ENCODE data around the gene RELCH. TPM values are rescaled to one million over a fixed set of nuclear protein-coding genes. Genes with fewer than 3 reads are reported as not detected.

Gene RELCH
- total RNA-seq, 1 donor from 2014 or later = 32.6 TPM

DNA sequence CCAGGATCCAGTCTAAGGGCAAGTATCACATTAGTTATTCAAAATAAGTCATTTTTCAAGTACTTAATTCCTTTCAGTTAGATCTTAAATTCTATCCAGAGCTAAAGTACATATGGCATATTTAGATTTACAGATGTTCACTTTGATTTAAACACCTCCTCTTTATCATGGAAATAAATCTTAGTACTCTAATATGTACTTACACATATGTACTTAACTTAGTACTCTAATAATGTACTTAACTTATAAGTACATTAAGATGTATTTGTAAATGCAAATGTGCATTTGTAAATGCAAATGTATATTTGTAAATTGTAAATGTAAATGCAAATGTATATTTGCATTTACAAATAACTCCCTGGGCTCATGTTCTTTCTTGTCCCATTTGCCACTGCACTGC, 14.8 kb upstream of the RELCH start:
- no peak for DNase-seq (ENCODE audit: low spot score)
- Mint-ChIP-seq H3K4me3 (no peak overlapping the region), H3K4me1 (ENCODE audit: low read depth) (no peaks in the 10 kb centered on the region), H3K36me3 (ENCODE audit: low read depth) (peaks cover 1% of the 10 kb centered on the region), H3K9me3 (no peaks in the 10 kb centered on the region), H3K27me3 (ENCODE audit: insufficient read depth) (no peaks in the 10 kb centered on the region), H3K27ac (no peak overlapping the region)
- intact Hi-C loops (cut with micrococcal nuclease) = no loop called here

DNA sequence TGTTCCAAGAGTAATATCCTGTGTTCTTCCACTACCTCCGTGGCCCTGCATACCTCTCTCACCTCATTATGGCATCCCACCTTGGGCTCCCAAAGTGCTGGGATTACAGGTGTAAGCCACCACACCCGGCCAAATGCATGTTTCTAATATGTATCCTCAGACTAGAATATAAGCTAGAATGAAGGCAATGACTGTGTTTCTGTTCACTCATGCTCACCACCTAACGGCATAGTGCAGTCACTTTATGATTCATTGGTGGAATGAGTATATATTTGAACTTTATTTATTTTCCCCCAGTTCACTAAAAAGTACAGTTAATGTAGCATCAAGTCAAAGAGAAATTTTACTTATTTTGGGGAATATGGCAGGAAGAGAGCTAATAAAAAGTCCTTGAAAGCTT, 11.5 kb upstream of the RELCH start:
- H3K36me3 Mint-ChIP-seq (ENCODE audit: low read depth) = no peaks in the 10 kb centered on the region
- no peaks in the 10 kb centered on the region for H3K9me3 Mint-ChIP-seq
- H3K27me3 Mint-ChIP-seq (ENCODE audit: insufficient read depth) = no peaks in the 10 kb centered on the region
- H3K4me3 Mint-ChIP-seq = no peak overlapping the region
- H3K4me1 Mint-ChIP-seq (ENCODE audit: low read depth) = no peaks in the 10 kb centered on the region
- intact Hi-C loops (cut with micrococcal nuclease) = no loop called here
- no peak overlapping the region for H3K27ac Mint-ChIP-seq
- DNase-seq (ENCODE audit: low spot score) = no peak

DNA sequence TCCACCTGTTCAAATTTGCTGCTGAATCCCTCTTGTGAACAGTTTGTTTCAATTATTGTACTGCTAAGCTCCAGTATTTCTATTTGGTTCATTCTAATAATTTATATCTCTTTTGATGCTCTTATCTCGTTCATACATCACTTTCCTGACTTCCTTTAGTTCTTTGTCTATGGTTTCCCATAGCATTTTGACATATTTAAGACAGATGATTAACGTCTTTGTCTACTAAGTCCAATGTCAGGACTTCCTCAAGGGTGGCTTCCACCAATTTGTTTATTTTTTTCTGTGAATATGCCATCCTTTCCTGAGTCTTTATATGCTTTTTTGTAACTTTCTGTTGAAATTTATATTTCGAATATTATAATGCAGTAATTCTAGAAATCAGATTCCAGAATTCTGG, 9.8 kb upstream of the RELCH start:
- H3K4me3 Mint-ChIP-seq = no peak overlapping the region

DNA sequence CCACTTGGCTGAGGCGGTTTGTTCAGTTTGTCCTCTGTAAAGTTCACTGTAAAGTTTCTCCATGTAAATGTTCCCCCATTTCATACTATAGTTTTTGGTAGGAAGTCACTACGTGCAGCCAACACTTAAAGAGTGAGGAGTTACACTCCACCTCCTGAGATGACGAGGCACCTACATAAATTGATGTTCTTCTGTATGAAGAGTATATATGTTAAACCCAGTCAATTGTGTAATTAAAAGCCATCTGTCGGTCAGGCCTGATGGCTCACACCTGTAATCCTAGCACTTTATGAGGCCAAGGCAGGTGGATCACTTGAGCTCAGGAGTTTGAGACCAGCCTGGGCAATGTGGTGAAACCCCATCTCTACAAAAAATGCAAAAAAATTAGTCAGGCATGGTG, 7.8 kb upstream of the RELCH start:
- intact Hi-C loops (cut with micrococcal nuclease) = no loop called here
- H3K36me3 Mint-ChIP-seq (ENCODE audit: low read depth) = peaks cover 3% of the 10 kb centered on the region

More for the DNA sequence above, 9.8 kb upstream of the RELCH start:
- H3K27me3 Mint-ChIP-seq (ENCODE audit: insufficient read depth) = no peaks in the 10 kb centered on the region
- no peaks in the 10 kb centered on the region for H3K36me3 Mint-ChIP-seq (ENCODE audit: low read depth)
- no peaks in the 10 kb centered on the region for H3K9me3 Mint-ChIP-seq
- no peak overlapping the region for H3K27ac Mint-ChIP-seq
- peaks cover 3% of the 10 kb centered on the region for H3K4me1 Mint-ChIP-seq (ENCODE audit: low read depth)
- no peak for DNase-seq (ENCODE audit: low spot score)
- intact Hi-C loops (cut with micrococcal nuclease) = no loop called here

DNA sequence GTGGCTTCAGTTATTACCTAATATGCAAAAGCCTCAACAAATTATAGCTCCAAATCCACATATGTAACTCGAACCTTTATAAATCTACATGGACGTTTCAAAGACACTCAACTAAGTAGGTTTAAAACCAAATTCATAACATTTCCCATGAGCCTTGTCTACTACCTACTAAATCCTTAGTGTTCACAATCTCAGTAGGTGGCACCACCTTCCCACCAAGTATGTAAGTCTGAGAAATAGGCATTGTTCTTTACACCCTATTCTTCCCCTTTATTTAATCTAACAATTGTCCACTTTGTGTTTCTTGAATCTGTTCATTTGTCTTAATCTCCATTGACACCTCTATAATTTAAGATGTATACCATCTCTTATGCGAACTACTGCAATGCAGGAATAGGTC, 4.8 kb upstream of the RELCH start:
- Mint-ChIP-seq H3K27me3 (ENCODE audit: insufficient read depth) (no peaks in the 10 kb centered on the region), H3K36me3 (ENCODE audit: low read depth) (peaks cover 4% of the 10 kb centered on the region), H3K4me3 (no peak overlapping the region), H3K27ac (no peak overlapping the region), H3K4me1 (ENCODE audit: low read depth) (peaks cover 28% of the 10 kb centered on the region), H3K9me3 (no peaks in the 10 kb centered on the region)
- DNase-seq (ENCODE audit: low spot score) = no peak
- intact Hi-C loops (cut with micrococcal nuclease) = no loop called here

More for the DNA sequence above, 7.8 kb upstream of the RELCH start:
- DNase-seq (ENCODE audit: low spot score) = no peak
- Mint-ChIP-seq H3K4me1 (ENCODE audit: low read depth) (peaks cover 13% of the 10 kb centered on the region), H3K9me3 (no peaks in the 10 kb centered on the region), H3K27ac (no peak overlapping the region), H3K27me3 (ENCODE audit: insufficient read depth) (no peaks in the 10 kb centered on the region), H3K4me3 (no peak overlapping the region)

DNA sequence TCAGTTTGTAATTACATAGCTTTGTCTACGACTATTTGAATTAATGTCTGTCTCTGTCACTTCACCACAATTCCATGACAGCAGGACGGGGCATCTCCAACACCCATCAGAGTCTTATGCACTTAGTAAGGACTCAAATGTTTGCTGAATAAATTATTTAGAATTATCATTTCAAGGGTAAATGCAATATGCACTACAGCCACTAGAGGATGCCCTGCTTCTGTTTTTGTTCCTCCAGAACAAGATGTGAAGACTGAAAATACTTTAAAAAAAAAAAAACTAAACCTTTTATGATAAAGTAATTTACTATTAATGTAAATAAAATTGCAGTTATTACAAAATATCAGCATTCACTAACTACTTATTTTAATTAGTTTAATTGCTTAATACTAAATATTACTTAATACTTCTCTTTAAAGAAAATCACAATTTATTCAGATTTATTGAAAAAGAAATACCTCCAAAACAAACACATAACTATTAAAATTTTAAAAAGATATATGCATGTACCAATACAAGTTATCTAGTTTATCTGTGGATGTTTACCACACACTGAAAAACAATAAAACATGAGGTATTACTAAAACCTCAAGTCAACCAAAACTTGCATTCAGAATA, 3.4 kb upstream of the RELCH start:
- H3K4me1 Mint-ChIP-seq (ENCODE audit: low read depth) = peaks cover 35% of the 10 kb centered on the region
- no peak overlapping the region for H3K27ac Mint-ChIP-seq
- H3K36me3 Mint-ChIP-seq (ENCODE audit: low read depth) = peaks cover 8% of the 10 kb centered on the region
- DNase-seq (ENCODE audit: low spot score) = peak; percentile 22
- no peak overlapping the region for H3K4me3 Mint-ChIP-seq
- H3K27me3 Mint-ChIP-seq (ENCODE audit: insufficient read depth) = no peaks in the 10 kb centered on the region
- no peaks in the 10 kb centered on the region for H3K9me3 Mint-ChIP-seq
- intact Hi-C loops (cut with micrococcal nuclease) = loop anchor here (1.0 kb wide), 2 partner anchors 66 to 237 kb away; no protein-coding TSS in a partner anchor

DNA sequence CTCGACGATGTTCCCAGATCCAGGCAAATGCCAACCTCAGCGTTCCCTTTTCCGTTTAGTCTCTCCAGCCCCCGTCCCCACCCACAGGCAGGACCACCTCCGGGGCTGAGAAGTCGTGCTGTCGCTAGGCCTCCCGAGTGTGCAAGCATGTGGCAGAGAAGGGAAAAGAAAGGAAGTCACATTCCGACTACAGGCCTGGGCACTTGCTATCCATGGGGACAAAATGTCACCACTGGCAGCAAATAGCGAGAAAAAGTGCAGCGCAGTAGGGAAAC, 619 bp upstream of the RELCH start:
- Mint-ChIP-seq H3K36me3 (ENCODE audit: low read depth) (peaks cover 19% of the 10 kb centered on the region), H3K27ac (peak overlapping the region; percentile 96), H3K4me1 (ENCODE audit: low read depth) (peaks cover 62% of the 10 kb centered on the region), H3K9me3 (peaks cover 2% of the 10 kb centered on the region), H3K27me3 (ENCODE audit: insufficient read depth) (no peaks in the 10 kb centered on the region), H3K4me3 (peak overlapping the region; percentile 99)
- intact Hi-C loops (cut with micrococcal nuclease) = loop anchor here (2.0 to 5.0 kb wide), 6 partner anchors 209 to 1761 kb away; partner anchors contain the start of genes HMSD and KDSR
- DNase-seq (ENCODE audit: low spot score) = no peak

DNA sequence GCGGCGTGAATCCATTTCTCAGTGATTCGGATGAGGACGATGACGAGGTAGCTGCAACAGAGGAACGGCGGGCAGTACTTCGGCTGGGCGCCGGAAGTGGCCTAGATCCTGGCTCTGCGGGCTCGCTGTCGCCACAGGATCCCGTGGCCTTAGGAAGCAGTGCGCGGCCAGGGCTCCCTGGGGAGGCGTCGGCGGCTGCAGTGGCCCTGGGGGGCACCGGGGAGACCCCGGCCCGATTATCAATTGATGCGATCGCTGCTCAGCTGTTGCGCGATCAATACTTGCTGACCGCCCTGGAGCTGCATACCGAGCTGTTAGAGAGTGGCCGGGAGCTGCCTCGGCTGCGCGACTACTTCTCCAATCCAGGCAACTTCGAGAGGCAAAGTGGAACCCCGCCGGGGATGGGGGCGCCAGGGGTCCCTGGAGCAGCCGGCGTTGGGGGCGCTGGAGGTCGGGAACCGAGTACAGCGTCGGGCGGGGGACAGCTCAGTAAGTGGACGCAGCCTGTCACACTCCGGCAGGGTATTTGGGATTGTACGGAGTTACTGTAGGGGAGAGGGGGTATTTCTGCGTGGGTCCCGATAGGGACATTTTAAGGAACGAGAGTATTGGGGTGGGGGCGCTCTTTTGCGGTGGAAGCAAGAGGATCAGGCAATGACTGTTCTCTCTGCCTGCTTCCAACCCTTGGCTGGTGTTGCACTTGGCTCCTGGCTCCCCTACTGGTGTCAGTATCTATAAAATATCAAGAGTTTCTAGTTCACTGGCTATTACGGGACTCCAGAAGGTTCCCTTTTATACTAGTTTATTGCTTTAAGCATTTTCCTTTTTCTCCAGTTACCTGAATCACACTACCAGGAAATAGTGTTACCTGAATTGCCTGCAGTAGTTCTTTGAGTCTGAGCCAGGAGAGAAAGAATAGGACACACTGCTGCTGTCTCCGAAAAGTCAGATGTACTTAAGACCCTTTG, 772 bp downstream of the RELCH start:
- intact Hi-C loops (cut with micrococcal nuclease) = loop anchor here (1.0 to 5.0 kb wide), 17 partner anchors 9 to 1759 kb away; partner anchors contain the start of genes HMSD, KDSR, PHLPP1 and VPS4B
- peaks cover 7% of the 10 kb centered on the region for H3K9me3 Mint-ChIP-seq
- peaks cover 30% of the 10 kb centered on the region for H3K36me3 Mint-ChIP-seq (ENCODE audit: low read depth)
- no peak for DNase-seq (ENCODE audit: low spot score)
- H3K27me3 Mint-ChIP-seq (ENCODE audit: insufficient read depth) = no peaks in the 10 kb centered on the region
- peak overlapping the region; percentile 99 for H3K4me3 Mint-ChIP-seq
- peak overlapping the region; percentile 96 for H3K27ac Mint-ChIP-seq
- peaks cover 68% of the 10 kb centered on the region for H3K4me1 Mint-ChIP-seq (ENCODE audit: low read depth)

DNA sequence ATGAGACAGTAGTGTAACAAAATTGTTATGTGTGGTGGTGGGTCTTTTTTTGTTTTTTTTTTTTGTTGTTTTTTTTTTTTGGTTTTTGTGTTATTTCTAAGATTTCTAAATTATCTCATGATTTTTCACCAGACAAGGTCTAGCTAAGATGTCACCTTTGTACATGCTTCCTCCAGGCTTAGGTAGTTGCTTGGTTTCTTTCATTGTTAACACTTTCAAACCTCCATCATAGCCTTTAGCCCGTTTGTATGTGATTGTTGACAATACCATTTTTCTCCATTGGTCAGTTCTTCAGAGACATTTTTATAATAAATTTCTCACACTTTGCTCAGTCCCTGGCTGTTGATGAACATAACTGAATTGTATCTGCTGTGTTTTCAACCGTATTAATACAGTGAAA, 2.2 kb downstream of the RELCH start:
- peaks cover 74% of the 10 kb centered on the region for H3K4me1 Mint-ChIP-seq (ENCODE audit: low read depth)
- H3K36me3 Mint-ChIP-seq (ENCODE audit: low read depth) = peaks cover 30% of the 10 kb centered on the region
- intact Hi-C loops (cut with micrococcal nuclease) = loop anchor here (5.0 kb wide), 5 partner anchors 212 to 1758 kb away; partner anchors contain the start of genes HMSD and KDSR
- H3K9me3 Mint-ChIP-seq = peaks cover 7% of the 10 kb centered on the region
- DNase-seq (ENCODE audit: low spot score) = no peak
- H3K27me3 Mint-ChIP-seq (ENCODE audit: insufficient read depth) = no peaks in the 10 kb centered on the region
- no peak overlapping the region for H3K27ac Mint-ChIP-seq
- H3K4me3 Mint-ChIP-seq = peak overlapping the region; percentile 99

DNA sequence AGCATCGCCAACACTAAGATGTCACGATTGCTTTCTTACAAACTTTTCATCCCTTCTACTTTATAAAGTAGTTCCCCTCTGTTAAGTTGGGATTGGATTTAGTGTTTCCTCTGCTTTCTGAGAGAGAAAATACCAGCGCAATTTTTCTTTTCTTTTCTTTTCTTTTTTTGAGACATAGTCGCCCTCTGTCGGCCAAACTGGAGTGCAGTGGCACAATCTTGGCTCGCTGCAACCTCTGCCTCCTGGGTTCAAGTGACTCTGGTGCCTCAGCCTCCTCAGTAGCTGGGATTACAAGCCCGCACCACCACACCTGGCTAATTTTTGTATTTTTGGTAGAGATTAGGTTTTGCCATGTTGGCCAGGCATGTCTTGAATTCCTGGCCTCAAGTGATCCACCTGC, 9.0 kb downstream of the RELCH start:
- Mint-ChIP-seq H3K9me3 (peaks cover 7% of the 10 kb centered on the region), H3K27me3 (ENCODE audit: insufficient read depth) (no peaks in the 10 kb centered on the region), H3K4me3 (no peak overlapping the region), H3K27ac (no peak overlapping the region), H3K36me3 (ENCODE audit: low read depth) (peaks cover 16% of the 10 kb centered on the region), H3K4me1 (ENCODE audit: low read depth) (peaks cover 52% of the 10 kb centered on the region)
- no peak for DNase-seq (ENCODE audit: low spot score)
- intact Hi-C loops (cut with micrococcal nuclease) = no loop called here

DNA sequence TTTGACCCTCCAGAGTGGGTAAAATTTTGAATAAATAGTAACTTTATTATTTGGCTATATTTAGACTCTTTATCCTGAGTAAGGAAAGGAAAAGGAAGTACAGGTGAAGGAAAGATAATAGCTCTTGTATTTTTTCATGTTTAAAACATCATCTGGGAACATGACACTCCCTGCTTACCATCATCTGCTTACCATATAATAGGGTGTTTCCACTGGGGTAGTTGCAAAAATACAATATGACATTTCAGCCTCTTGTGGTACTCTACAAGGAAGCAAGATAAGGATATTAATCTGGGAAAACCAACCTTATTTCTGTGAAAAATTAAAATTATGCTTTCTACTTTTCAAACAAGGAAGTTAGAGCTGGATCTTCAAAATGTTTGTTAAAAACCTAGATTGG, 9.9 kb downstream of the RELCH start:
- Mint-ChIP-seq H3K9me3 (peaks cover 3% of the 10 kb centered on the region), H3K27ac (no peak overlapping the region), H3K27me3 (ENCODE audit: insufficient read depth) (no peaks in the 10 kb centered on the region), H3K4me1 (ENCODE audit: low read depth) (peaks cover 43% of the 10 kb centered on the region), H3K4me3 (no peak overlapping the region), H3K36me3 (ENCODE audit: low read depth) (peaks cover 8% of the 10 kb centered on the region)
- intact Hi-C loops (cut with micrococcal nuclease) = loop anchor here (1.0 kb wide), 1 partner anchor 9 kb away; no protein-coding TSS in a partner anchor
- no peak for DNase-seq (ENCODE audit: low spot score)

DNA sequence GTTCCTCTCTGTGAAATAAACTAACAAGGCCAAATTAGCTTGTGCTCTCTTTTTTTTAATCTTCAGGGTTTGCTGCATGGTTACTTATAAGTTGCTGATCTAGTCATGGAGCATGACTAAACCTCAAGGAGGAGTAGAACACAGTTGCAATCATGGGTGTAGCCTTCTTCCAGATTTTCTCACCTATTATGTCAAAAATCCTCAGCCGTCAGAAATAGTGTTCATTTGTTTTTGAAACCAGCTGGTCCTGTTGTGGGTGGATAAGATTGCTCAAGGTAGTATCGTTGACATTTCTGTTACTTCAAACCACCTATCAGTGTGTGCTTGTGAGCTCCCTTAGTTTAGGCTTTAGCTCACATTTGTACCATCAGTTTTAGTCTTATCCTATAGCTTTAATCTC, 11.2 kb downstream of the RELCH start:
- Mint-ChIP-seq H3K36me3 (ENCODE audit: low read depth) (peaks cover 2% of the 10 kb centered on the region), H3K4me1 (ENCODE audit: low read depth) (peaks cover 30% of the 10 kb centered on the region), H3K4me3 (no peak overlapping the region), H3K27me3 (ENCODE audit: insufficient read depth) (no peaks in the 10 kb centered on the region), H3K9me3 (no peaks in the 10 kb centered on the region), H3K27ac (no peak overlapping the region)
- DNase-seq (ENCODE audit: low spot score) = no peak
- intact Hi-C loops (cut with micrococcal nuclease) = no loop called here

DNA sequence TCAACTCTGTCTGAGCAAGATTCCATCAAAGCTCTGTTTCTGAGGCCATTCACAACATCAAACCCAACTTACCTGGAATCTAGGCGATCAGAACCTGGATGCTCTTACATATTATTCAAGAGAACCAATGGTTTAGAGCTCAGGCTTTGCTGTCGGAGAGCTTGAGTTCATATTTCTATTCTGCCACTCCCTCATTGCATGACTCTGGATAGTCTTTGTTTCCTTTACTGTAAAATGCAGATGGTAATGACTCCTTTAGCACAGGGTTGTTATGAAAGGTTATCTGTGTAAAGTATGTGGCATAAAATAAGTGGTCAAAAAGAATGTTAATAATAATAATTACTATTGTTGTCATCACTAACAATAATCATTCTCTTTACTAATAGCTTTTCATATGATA, 12.6 kb downstream of the RELCH start:
- H3K27ac Mint-ChIP-seq = no peak overlapping the region
- H3K9me3 Mint-ChIP-seq = no peaks in the 10 kb centered on the region
- H3K36me3 Mint-ChIP-seq (ENCODE audit: low read depth) = peaks cover 2% of the 10 kb centered on the region
- no peak for DNase-seq (ENCODE audit: low spot score)
- no peaks in the 10 kb centered on the region for H3K27me3 Mint-ChIP-seq (ENCODE audit: insufficient read depth)
- H3K4me1 Mint-ChIP-seq (ENCODE audit: low read depth) = peaks cover 24% of the 10 kb centered on the region
- no peak overlapping the region for H3K4me3 Mint-ChIP-seq
- intact Hi-C loops (cut with micrococcal nuclease) = no loop called here
